GM21367 (cell line): ENCODE results near the gene MMS22L.

Experiments used
- ATAC-seq: cut with Tn5 transposase; IDR thresholded peaks from one replicate; pipeline ENCODE4 v1.9.1; 2021; ENCODE audit not compliant: unreplicated experiment

Gene MMS22L, protein sequence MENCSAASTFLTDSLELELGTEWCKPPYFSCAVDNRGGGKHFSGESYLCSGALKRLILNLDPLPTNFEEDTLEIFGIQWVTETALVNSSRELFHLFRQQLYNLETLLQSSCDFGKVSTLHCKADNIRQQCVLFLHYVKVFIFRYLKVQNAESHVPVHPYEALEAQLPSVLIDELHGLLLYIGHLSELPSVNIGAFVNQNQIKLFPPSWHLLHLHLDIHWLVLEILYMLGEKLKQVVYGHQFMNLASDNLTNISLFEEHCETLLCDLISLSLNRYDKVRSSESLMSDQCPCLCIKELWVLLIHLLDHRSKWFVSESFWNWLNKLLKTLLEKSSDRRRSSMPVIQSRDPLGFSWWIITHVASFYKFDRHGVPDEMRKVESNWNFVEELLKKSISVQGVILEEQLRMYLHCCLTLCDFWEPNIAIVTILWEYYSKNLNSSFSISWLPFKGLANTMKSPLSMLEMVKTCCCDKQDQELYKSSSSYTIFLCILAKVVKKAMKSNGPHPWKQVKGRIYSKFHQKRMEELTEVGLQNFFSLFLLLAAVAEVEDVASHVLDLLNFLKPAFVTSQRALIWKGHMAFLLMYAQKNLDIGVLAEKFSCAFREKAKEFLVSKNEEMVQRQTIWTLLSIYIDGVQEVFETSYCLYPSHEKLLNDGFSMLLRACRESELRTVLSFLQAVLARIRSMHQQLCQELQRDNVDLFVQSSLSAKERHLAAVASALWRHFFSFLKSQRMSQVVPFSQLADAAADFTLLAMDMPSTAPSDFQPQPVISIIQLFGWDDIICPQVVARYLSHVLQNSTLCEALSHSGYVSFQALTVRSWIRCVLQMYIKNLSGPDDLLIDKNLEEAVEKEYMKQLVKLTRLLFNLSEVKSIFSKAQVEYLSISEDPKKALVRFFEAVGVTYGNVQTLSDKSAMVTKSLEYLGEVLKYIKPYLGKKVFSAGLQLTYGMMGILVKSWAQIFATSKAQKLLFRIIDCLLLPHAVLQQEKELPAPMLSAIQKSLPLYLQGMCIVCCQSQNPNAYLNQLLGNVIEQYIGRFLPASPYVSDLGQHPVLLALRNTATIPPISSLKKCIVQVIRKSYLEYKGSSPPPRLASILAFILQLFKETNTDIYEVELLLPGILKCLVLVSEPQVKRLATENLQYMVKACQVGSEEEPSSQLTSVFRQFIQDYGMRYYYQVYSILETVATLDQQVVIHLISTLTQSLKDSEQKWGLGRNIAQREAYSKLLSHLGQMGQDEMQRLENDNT

DNA sequence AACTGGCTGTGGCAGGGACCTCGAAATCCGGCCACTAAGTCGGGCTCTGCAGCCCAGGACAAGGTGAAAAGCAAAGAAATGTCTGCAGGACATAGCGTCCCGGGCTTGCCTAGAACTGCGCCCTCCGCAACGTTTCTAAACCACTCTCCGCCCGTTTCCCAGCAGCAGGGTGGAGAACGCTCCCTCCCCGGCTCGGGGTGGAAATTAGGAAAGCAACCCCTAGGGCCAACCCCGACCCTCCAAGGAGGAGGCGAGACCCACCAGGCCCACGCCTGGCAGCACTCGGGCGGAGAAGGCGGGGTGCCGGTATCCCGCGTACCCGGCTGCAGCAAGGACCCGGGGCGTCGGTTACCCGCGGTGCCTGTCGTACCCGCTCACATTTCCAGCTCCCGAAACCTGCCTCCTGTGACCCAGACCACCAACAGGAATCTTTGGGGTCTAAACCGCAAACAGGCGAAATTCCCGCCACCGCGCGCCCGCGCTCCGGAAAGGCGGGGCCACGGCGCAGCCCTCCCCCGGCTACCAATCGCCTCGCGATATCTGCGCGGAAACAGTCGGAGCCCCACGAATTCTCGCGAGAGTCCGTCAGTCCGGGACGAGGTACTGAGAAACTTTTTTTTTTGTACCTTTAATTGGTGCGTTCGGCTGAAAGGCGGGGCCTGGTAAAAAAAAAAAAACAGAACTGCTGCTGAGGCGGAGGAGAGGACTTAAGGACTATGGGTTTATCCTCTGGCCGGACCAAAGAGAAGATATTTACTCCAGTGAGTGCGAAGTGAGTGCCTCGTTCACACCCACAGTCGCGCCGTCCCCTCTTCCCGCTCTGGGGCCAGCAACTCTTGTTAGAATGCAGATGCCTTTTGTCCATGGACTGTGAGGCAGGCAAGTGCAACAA, at the start of gene MMS22L:
TSS of gene MMS22L (minus strand) at position 491 of the 892 bp plus-strand sequence. CDS start 739 bp downstream, outside the sequence.
- ATAC-seq: peak; percentile 97

DNA sequence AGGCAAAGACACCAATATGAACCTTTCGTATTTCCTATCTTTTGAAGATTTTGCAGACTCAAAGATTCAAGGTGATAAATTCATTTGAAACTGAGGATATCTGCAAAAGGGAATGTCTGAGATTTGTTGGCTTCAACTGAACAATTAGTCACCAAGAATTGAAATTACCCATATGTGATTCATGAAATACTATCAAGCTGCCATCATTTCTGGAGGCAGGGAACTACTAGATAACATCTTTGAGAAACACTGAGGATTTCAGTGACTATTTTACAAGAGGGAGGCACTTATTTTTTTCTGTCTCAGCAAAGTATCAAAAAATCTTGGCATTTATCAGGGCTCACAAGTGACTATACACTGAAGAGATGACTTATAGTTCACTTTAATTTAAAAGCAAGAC, 39.8 kb upstream of the MMS22L start:
- no peak for ATAC-seq

DNA sequence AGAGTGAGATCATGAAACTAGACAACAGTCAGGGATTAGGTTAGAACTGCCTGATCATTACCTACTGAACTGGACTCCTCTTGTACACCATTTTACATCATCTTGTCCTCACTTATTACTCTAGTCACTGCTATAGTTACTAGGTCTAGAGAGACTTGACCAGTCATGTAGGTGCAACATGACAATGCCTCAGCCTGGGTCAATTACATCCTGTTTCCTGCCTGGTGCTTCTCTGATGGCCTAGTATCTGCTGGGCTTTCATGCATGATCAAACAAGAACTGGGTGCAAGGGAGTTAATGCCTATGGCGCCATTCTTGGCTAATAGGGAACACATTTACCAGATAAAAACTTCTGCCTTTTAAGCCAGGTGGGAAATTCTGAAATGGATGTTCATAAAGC, 39.2 kb upstream of the MMS22L start:
- ATAC-seq: no peak

DNA sequence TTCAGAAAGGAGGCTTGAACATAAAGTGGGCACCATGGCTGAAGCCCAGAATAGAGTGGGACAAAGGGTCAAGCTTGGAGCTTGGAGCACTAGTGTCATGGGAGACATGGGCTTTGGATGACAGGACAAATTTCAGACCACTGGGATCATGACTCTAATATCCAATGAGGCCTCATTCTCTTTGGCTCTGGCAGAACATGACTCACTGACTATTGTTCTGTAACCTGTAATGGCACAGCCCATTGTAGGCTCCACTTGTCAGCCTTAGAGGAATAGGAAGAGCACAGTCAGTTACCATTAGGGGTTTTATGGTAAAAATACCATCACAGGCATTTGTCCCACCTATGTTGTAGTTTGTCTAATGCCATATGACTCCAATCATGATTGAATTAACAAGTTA, 34.0 kb upstream of the MMS22L start:
- no peak for ATAC-seq

DNA sequence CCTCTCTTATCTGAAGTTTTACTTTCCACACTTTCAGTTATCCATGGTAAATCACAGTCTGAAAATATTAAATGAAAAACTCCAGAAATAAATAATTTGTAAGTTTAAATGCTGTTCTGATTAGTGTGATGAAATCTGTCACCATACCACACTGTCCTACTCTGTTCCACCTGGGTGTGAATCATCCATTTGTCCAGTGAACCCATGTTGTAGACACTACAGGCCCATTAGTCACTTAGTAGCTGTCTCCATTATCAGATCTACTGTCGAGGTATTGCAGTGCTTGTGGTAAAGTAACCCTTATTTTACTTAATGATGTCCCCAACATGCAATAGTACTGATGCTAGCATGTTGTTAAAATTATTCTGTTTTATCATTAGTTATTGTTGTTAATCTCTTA, 29.2 kb upstream of the MMS22L start:
- ATAC-seq: no peak

DNA sequence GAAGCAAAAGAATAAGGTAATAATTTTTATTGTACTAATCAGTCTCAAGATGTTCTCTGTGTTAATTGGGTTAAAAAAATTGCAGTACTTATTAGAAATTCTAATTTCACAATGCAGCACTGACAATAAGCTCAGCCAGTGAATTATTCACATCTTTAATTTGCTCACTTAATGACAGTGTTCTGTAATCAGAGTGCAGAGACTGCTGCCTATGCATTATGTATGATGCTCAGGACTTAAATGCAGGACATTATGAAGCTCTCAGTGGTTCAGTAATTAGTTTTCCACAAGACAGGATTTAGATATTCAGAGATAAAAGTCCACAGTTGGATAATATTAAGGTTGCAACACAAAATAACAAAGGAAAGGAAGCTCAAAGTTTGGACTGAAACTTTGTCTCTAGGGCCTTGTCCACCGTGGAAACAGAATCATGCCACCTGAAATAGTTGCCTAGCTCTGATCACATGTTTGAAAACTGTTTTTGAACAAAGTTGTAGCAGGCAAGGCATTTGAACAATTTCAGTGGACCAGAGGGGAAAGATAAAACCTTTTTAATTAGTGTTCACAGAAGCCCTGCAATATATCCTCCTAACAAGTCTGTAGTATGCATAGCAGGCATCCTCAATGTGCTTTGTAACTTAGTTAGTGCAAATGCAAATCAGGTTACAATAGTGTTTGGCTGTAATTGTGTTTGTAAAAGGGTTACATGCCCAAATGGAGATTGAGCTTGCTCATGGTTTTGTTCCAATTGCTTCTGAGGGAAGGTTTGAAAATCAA, 23.7 kb upstream of the MMS22L start:
- no peak for ATAC-seq

DNA sequence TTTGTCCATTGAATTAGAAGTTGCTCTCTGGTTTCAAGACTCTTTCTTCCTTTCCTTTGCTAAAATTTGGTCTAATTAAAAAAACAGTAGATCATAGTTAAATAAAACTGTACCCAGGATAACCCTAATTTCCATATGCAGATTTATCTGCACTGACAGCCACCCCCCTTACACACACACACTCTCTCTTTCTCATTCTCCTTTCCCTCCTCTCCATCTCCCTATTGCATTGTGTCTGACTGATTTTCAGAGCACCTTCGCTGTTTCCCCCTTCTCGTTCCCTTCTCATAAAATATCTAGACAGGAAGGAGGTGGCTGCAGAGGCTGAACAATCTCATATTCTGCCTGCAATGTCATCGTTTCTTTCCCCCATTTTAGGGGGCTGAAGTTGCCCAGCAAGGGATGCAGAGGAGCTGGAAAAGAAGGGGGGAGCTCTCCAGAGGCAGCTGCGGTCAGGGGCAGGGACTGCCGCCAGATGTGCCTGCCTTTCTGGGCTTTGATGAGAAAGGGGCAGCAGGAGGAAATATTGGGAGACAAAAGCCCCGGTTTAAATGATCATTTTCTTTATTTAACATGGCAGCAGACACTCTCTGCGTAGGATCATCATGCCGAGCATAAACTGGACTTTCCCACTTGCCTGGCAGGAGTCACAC, 22.5 kb upstream of the MMS22L start:
- no peak for ATAC-seq

DNA sequence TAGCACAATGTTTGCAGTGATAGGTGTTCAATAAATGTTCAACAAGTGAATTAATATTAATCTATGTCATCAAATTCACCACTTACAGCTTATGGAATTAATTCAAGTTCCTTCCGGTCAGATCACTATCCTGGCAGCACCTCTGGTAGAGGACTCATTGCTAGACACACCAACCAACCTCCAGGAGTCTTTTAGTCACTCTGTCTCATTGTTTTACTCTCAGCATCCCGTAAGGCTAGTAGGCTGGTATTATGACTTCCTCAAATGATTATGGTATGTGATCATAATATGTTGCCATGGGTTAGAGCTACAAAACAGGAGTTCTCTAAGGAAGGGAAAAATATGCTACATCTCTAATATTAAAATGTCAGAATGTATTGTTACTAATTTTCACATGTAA, 21.7 kb upstream of the MMS22L start:
- no peak for ATAC-seq

DNA sequence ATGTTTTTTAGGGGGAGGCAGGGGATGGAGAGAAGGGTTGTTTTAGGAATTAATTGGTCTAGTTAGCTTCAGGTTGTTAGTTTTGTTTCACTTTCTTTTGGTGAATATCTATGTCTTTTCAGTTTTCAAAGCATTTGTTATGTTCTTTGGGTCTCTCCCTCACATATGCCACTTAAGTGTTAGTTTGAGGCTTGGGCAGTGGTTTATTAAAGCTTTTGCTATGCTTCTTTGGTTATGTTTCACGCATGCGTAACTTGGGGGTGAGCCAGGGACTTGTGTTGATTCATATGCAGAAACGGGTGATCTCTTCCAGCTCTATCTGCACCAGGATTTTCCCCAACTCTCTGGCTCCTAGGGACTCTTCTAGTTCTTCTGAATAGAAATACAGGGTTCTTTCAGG, 11.4 kb upstream of the MMS22L start:
- no peak for ATAC-seq

DNA sequence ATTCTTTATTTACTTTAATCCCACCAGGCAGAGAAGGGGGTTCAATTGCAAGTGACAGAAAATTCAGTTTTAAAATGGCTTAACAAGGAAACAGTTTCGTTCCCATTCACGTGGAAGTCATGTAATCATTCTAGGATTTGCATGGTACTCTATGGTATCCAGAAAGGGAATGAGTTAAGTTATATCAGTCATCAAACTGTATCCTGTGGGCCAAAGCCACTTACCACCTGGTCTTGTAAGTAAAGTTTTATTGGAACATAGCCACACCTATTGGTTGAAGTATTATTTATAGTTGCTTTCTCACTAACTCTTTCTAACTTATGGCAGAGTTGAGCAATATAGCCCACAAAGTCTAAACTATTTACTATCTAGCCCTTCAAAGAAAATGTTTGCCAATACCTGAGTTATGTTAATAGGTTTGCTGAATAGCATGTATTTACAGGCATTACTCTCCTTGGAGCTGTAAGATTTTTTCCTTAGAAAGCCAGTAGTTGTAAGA, 10.2 kb upstream of the MMS22L start:
- no peak for ATAC-seq

DNA sequence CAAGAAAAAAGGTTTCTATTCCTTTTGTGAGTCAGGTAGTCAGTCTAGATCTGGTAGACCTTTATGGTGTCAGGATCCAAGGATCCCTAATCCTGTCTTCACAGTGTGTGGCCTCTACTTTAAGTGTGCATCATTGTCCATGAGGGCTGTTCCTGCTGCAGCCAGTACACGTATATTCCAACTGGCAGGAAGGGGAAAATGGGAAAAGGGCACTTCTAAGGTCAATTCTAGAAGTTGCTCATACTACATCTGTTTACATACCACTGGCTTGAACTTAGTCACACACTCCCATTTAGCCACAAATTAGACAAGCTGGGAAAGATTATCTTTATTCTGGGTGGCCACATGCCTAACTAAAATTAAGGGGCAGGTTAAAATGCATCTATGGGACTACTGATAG, 9.7 kb upstream of the MMS22L start:
- no peak for ATAC-seq

DNA sequence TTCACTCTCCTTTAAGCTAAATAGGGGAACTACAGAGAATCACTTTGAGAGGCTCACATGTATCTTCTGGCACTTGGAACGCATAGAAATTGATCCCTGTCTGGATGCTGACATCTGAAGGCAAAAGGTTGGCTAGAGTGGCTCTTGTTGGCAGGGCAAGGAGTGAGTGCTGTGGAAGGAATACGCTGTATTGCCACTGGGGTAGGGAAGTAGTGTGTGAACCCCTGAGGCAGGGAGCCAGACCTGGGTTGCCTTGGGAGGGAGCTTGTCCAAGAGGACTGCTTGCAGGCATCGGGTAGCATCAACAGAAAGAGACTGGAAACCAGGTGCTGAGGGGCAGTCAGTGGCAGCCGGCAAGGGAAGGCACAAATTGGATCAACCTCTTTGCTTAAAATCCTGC, 8.9 kb upstream of the MMS22L start:
- no peak for ATAC-seq

DNA sequence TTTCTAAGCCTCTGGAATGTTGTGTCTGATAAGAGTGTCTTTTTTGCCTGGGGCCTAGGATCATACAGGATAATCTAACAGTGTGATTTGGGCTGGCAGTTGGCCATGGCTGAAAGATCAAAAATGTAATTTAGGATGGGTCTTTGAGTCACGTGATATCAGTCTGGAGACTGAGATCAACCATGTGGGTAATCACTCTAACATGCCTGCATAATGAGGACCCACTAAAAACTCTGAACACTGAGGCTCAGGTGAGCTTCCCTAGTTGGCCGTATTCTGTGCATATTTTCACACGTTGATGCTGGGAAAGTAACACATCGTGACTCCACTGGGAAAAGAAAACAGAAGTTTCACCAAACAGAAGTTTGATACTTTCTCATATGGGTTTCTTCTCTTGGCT, 6.3 kb upstream of the MMS22L start:
- ATAC-seq: no peak

DNA sequence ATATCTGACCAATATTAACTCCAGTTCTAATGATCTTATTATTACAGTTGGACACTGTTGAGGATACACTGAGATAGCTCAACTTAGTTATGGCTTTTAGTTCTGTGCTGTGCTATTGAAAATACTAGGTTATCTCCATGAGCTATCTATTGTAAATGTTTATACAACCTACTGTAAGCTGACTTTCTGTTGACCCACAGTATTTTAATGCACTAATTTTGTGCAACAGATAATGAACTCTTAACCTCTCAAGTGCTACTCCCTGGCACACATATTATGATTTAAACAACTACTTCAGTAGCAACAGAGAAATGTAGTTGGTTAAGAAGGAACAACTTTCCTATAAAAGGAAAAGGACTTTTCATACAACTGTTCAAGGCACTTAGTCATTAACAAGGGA, 5.2 kb upstream of the MMS22L start:
- ATAC-seq: no peak

DNA sequence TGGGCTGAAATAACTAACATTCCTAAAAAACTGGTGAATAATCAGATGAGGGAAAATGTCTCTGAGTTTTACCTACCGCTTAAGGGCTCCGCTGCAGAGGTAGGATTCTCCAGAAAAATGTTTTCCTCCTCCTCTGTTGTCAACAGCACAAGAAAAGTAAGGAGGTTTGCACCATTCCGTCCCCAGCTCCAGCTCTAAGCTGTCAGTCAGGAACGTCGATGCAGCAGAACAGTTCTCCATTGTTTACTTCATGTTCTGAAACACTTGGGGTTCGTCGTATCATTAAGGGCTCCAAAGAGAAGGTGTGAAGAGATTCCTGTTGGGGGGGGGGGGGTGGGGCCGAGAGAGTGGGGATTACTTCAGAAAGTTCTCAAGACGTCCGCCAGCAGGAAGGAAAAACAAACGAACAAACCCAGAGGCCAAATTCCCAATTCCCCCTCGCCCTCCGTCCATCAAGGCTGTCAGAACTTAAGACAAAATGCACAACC, 734 bp downstream of the MMS22L start:
- peak; percentile 2 for ATAC-seq

DNA sequence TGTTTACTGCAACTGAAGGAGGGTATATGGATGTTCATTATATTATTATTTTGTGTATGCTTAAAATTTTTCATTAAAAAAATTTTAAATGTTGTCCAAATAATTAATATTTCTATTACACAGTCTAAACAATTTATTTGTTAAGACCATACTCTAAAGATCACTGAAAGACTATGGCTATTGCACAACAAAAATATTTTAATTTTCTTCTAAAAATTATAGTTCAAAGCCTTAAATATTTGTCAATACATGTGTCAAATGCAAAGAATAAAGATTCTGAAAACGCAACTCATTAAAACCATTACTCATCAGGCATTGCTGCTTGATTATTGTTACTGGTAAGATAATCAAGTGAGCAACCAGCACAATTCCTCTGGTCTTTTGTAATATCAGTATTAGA, 2.2 kb downstream of the MMS22L start:
- no peak for ATAC-seq

DNA sequence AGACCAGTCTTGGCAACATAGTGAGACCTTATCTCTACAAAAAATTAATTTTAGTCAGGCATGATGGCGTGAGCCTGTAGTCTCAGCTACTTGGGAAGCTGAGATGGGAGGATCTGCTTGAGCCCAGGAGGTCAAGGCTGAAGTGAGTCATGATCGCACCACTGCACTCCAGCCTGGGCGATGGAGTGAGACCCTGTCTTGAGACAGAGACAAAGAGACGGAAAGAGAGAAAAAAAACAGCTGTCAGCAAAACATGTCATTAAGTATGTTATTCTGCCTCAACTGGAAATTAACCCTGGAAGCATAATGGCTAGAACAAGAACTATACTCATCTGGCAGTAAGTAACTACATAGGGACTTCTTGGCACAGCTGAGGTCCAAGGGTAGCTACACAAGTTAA, 7.2 kb downstream of the MMS22L start:
- ATAC-seq: no peak

DNA sequence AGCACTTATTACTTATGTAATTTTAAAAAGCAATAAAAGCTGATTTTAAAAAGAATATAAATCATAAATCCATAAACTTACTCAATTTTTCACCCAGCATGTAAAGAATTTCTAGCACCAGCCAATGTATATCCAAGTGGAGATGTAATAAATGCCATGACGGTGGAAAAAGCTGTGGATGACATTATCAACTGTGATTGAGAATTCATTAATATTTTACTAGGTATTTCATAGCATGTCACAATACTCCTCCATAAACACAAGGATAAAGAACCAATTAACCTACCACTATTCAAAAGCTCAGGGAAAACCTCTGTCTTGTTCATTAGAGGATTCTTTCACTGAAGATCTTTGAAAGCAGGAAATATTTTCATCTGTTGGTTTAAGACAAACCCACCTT, 13.2 kb downstream of the MMS22L start:
- ATAC-seq: no peak

DNA sequence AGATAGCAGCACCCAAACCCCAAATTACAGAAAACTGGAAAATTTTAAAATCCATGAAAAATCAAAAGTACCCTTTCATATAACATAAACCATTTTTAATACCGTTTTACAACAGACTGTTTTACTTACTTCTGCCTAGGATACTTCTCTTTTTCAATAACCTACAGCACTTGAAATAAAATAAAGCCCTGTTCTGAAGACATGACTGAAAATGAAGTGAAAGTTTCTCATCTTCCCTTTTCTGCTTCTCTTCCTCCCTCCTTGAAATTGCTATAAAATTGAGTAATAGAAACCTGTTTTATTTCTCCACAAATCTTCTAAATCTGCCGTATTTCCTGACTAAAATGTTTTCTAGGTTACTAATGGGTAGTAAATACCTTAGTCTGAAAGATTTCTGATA, 20.3 kb downstream of the MMS22L start:
- no peak for ATAC-seq
